Measurements from ENCODE around the gene TNFRSF21.
"Not testable (repeated sequence)": the region's sequence is repeated elsewhere in the genome, so short reads cannot be mapped to it uniquely, and the experiment has no call there.

TNFRSF21 gene

GRCh38 chr6:47290124-47290834 is 19.4 kb downstream of the TNFRSF21 start:
- no peak for DNase-seq (ENCODE audit: extremely low read depth in 1 of 2, low read depth in 1 of 2)

GRCh38 chr6:47288267-47289090 is 21.2 kb downstream of the TNFRSF21 start:
- no peak for DNase-seq (ENCODE audit: extremely low read depth in 1 of 2, low read depth in 1 of 2)

GRCh38 chr6:47286301-47286700 is 23.4 kb downstream of the TNFRSF21 start:
- DNase-seq (ENCODE audit: extremely low read depth in 1 of 2, low read depth in 1 of 2), result no peak

- no peak for DNase-seq (ENCODE audit: extremely low read depth in 1 of 2, low read depth in 1 of 2)
Measured at GRCh38 chr6:47283993-47284392, 25.7 kb downstream of the TNFRSF21 start.

DNA sequence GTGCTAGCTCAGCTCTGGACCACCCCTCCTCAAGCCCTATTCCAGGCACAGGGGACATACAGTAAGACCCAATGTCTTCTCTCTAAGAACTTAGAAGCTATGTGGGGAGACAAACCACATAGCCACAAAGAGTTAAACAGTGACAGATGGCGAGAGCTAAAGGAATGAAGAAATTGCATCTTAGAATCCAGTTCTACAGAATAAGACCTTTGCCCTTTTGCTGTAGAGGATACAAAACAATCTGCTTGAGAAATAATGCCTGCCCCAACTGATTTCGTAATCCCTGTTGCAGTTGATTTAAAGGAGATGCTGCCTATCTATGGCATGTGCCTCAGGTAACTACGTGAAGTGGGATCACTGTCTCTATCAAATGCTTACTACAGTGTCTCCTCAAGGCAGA is 31.2 kb downstream of the TNFRSF21 start:
- no peak for DNase-seq (ENCODE audit: extremely low read depth in 1 of 2, low read depth in 1 of 2)

DNA sequence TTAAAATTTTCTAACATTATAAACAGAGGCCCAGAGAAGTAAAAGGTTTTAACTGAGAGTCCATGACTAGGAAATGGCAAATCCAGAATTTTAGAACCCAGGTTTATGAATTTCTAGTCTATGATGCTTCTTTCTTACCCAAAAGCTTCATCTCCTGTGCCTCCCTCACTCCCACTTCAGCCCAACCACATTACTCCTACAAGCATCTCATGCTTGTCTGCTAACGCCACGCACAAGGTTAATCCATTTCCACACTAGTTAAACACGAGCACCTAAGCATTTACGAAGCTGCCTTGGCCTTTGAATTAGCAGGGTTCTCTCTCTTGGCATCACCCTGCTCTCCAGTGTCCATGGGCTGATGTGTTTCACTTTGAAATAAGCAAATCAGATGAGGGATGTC is 32.0 kb downstream of the TNFRSF21 start:
- DNase-seq (ENCODE audit: extremely low read depth in 1 of 2, low read depth in 1 of 2), result no peak

DNA sequence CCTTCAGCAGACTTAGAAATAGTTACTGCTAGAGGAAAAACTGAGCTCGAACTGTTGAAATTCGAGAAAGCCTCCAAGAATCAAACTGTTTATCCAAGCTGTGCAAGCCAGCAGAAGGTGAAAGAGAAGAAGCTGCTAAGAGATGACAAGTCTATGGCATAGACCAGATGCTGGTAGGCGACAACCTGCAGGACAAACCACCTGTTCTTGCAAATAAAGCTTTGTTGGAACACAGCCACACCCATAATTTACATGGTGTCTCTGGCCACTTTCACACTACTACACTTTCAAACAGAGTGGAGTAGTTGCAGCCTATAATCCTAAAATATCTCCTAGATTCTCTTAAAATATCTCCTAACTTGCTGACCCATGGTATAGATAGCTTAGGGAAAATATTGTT is 33.3 kb downstream of the TNFRSF21 start:
- DNase-seq (ENCODE audit: extremely low read depth in 1 of 2, low read depth in 1 of 2), result no peak

- no peak for DNase-seq (ENCODE audit: extremely low read depth in 1 of 2, low read depth in 1 of 2)
Measured at GRCh38 chr6:47275640-47276039, 34.1 kb downstream of the TNFRSF21 start.

DNA sequence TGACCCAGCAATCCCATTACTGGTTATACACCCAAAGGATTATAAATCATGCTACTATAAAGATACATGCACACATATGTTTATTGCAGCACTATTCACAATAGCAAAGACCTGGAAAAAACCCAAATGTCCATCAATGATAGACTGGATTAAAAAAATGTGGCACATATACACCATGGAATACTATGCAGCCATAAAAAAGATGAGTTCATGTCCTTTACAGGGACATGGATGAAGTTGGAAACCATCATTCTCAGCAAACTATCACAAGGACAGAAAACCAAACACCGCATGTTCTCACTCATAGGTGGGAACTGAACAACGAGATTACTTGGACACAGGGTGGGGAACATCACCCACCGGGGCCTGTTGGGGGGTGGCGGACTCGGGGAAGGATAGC is 34.6 kb downstream of the TNFRSF21 start:
- not testable (repeated sequence) for DNase-seq (ENCODE audit: extremely low read depth in 1 of 2, low read depth in 1 of 2)

GRCh38 chr6:47268572-47269187 is 41.0 kb downstream of the TNFRSF21 start:
- no peak for DNase-seq (ENCODE audit: extremely low read depth in 1 of 2, low read depth in 1 of 2)

DNA sequence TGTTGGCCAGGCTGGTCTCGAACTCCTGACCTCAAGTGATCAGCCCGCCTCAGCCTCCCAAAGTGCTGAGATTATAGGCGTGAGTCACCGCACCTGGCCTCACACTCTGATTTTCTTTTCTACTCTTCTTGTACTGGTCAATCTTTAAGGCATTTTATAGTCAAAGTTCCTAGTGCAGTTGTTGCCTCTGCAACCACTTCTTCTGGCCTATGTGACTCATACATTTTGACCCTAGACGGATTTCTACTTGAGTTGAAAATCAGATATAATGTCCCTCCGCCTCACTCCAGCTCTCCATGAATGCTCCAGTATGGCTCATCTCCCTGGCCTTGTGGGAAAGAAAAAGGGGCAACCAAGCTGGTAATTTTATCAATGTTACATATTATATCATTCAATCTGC is 42.4 kb downstream of the TNFRSF21 start:
- DNase-seq (ENCODE audit: extremely low read depth in 1 of 2, low read depth in 1 of 2), result no peak

DNA sequence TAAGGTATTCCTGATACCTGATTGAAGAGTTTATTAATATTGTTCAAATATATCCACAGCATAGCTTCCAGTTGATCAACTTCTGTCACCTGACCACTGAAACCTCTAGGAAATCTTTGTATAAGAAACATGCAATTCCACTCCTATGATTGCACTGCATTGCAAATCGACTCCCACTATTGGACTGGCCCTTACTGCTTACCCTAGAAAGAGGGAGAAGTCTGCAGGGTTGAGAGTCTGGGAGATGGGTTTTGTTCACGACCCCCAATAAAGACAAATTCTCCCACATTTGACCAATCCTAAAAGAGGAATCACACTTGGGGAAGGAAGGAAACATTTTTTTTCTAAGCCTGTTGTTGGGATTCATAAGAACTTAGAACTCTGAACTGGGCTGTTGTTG is 43.7 kb downstream of the TNFRSF21 start:
- no peak for DNase-seq (ENCODE audit: extremely low read depth in 1 of 2, low read depth in 1 of 2)

DNA sequence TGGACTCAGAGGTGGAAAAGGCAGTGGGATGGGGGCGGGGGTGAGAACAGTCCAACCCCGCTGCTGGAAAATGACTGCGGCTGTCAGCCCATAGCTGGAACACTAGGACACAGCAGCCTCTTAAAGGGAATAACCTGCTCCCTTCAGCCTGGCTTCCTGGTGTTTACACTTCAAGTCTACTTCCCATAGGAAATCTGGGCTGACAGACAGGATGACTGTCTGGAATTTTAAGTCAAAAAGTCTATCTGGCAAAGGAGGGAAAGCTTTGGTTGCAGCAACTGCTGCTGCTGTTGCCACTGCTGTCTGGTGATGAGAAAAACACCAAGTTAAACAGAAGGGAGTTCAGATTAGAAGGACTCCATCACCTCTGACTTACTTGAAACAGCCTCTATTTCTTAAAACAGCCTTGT is 44.9 kb downstream of the TNFRSF21 start:
- no peak for DNase-seq (ENCODE audit: extremely low read depth in 1 of 2, low read depth in 1 of 2)

- no peak for DNase-seq (ENCODE audit: extremely low read depth in 1 of 2, low read depth in 1 of 2)
Measured at GRCh38 chr6:47263268-47263667, 46.4 kb downstream of the TNFRSF21 start.

GRCh38 chr6:47262231-47262630 is 47.5 kb downstream of the TNFRSF21 start:
- no peak for DNase-seq (ENCODE audit: extremely low read depth in 1 of 2, low read depth in 1 of 2)

DNA sequence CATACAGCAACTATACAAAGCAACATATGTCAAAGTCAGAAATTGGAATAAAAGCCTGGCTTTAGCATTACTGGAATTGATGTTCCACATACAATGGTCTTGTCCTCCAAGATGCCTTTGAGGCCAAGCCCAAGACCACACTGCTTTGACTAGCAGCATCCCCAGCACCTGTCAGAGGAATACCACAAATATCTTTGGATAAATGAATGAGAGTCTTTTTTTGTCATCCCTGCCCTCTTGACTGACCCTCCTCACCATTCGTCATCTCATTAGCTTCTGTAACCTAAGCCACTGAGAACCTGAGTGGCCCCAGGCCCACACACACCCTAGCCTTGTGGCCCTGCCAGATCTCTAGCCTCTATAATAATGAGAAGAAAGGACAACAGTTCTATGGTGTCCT is 48.5 kb downstream of the TNFRSF21 start:
- DNase-seq (ENCODE audit: extremely low read depth in 1 of 2, low read depth in 1 of 2), result no peak

DNA sequence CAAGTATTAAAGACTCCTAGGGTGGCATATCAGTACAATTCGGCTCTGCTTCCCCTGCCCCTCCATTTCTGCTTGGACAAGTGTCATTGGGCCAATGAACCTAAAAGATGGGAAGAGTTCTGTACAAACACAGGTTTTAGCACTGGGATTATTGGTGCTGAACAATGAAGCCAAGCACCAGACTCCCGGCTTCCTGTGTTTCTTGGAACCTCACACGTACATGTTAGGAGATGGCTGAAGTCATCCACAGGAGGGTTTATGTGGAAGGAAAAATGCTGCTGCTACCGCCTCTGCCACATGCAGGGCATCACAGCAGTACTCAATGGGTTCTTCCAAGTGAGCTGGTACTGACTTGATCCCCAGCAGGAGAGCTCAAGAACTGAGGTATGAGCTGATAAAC is 49.7 kb downstream of the TNFRSF21 start:
- DNase-seq (ENCODE audit: extremely low read depth in 1 of 2, low read depth in 1 of 2), result no peak

DNA sequence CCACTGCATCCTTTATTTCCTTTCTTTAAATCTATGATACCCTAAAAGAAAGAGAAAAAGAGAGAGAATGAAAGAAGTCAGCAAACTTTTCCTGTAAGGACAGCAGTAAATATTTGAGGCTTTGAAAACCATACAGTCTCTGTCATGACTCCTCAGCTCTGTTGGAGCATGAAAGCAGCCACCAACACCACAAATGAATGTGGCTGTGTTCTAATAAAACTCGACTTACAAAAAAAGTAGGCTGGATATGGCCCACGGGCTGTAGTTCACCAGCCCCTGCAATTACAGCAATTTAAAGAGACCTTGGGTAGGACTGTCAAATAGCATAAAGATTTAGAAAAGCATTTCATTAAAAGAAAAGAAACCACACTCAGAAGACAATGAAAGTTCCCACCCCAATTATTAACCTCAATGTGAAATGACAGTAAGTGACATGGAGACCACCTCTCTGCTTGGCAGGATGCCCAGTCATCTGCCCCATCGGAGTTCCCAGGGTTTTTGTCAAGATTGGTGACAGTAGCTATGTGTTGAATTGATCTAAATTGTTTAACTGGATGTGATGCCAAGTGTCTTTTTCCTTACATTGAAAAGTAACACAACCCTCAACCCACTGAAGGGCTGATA is 50.9 kb downstream of the TNFRSF21 start:
- no peak for DNase-seq (ENCODE audit: extremely low read depth in 1 of 2, low read depth in 1 of 2)

GRCh38 chr6:47256981-47257730 is 52.5 kb downstream of the TNFRSF21 start:
- DNase-seq (ENCODE audit: extremely low read depth in 1 of 2, low read depth in 1 of 2), result no peak

DNA sequence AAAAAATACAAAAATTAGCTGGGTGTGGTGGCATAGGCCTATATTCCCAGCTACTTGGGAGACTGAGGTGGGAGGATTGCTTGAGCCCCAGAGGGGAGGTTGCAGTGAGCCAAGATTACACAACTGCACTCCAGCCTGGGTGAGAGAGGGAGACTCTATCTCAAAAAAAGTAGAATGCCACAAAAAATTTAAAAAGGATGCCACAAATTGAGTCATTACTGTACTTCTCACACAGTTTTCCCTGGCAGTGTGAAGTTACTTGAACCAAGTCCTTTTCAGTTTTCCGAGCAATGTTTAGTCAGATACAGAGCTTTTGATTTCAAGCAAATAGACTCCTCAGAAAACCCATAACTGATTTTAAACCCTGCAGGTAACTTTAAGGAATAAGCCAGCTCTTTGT is 53.3 kb downstream of the TNFRSF21 start:
- DNase-seq (ENCODE audit: extremely low read depth in 1 of 2, low read depth in 1 of 2), result no peak

GRCh38 chr6:47254906-47255305 is 54.8 kb downstream of the TNFRSF21 start:
- no peak for DNase-seq (ENCODE audit: extremely low read depth in 1 of 2, low read depth in 1 of 2)

All from activated CD8-positive, alpha-beta memory T cell treated with anti-CD3 and anti-CD28 coated beads for 1 hour (primary cell).